Ectodermal cell (in vitro differentiated cells): ENCODE data around the gene SEPTIN5.
"Not testable (repeated sequence)": the region's sequence is repeated elsewhere in the genome, so short reads cannot be mapped to it uniquely, and the experiment has no call there.

Experiments
- H3K27ac ChIP-seq: 2 replicates; pipeline ENCODE4 v1.7.0; 2013; ENCODE audit warnings: mild to moderate bottlenecking, low read depth, low read length; ENCODE audit not compliant: insufficient read depth, poor library complexity, severe bottlenecking
- H3K27me3 ChIP-seq: 2 replicates; pipeline ENCODE4 v1.7.0; 2013; ENCODE audit warnings: mild to moderate bottlenecking, low read length; ENCODE audit not compliant: insufficient read depth, control insufficient read depth, poor library complexity, severe bottlenecking
- H3K36me3 ChIP-seq: one replicate; pipeline ENCODE4 v1.7.0; 2013; ENCODE audit warnings: low read length; ENCODE audit not compliant: control insufficient read depth, insufficient read depth
- H3K4me1 ChIP-seq: one replicate; pipeline ENCODE4 v1.7.0; 2013; ENCODE audit warnings: low read length; ENCODE audit not compliant: control insufficient read depth, insufficient read depth
- H3K4me3 ChIP-seq: 2 replicates; pipeline ENCODE4 v1.7.0; 2013; ENCODE audit warnings: low read depth, low read length, control low read depth; ENCODE audit not compliant: insufficient read depth
- H3K9me3 ChIP-seq: 2 replicates; pipeline ENCODE4 v1.7.0; 2013; ENCODE audit warnings: mild to moderate bottlenecking, low read length, moderate library complexity; ENCODE audit not compliant: control insufficient read depth
- WGBS, 2 experiments: methylation state at CpG; one replicate each; pipeline ENCODE4 v1.1.7; 2013; ENCODE audit warnings: missing lambda C conversion rate in 2 of 2; 5-methylcytosine and 5-hydroxymethylcytosine counted together

SEPTIN5 gene

GRCh38 chr22:19672054-19672776 is 42.1 kb upstream of the SEPTIN5 start:
- Histone ChIP-seq H3K4me1 (no peaks in the 10 kb centered on the region), H3K36me3 (no peaks in the 10 kb centered on the region), H3K27me3 (no peaks in the 10 kb centered on the region), H3K9me3 (no peaks in the 10 kb centered on the region), H3K4me3 (no peak overlapping the region), H3K27ac (no peak overlapping the region)
- 91% methylated on average over 9 of the region's 9 CpGs for WGBS, 2 experiments

DNA sequence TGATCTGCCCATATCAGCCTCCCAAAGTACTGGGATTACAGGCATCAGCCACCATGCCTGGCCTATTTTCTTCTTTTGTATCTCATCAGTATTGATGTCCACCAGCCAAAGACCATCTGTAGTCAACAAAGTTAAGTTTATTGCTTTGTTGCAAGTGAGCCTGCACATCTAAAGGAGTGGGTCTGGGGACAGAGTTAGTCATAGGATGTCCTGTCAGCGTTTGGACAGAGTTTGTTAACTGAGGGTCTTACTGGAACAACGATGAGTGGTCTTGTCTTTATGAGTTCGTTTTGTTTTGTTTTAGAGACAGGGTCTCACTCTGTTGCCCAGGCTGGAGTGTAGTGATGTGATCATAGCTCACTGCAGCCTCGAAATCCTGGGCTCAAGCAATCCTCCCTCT is 40.6 kb upstream of the SEPTIN5 start:
- WGBS, 2 experiments = 92 to 94% methylated on average over 4 of the region's 4 CpGs

GRCh38 chr22:19674129-19674928 is 40.0 kb upstream of the SEPTIN5 start:
- no peak overlapping the region for H3K27ac ChIP-seq
- H3K36me3 ChIP-seq = no peaks in the 10 kb centered on the region
- no peaks in the 10 kb centered on the region for H3K9me3 ChIP-seq
- 90 to 91% methylated on average over 11 of the region's 11 CpGs for WGBS, 2 experiments
- no peak overlapping the region for H3K4me3 ChIP-seq
- peaks cover 4% of the 10 kb centered on the region for H3K4me1 ChIP-seq
- no peaks in the 10 kb centered on the region for H3K27me3 ChIP-seq

More for the DNA sequence above, 40.6 kb upstream of the SEPTIN5 start:
- Histone ChIP-seq H3K9me3 (no peaks in the 10 kb centered on the region), H3K4me1 (no peaks in the 10 kb centered on the region), H3K27ac (no peak overlapping the region), H3K4me3 (no peak overlapping the region), H3K36me3 (no peaks in the 10 kb centered on the region), H3K27me3 (no peaks in the 10 kb centered on the region)

GRCh38 chr22:19674929-19675253 is 39.4 kb upstream of the SEPTIN5 start:
- H3K4me1 ChIP-seq = peaks cover 7% of the 10 kb centered on the region
- H3K36me3 ChIP-seq = no peaks in the 10 kb centered on the region
- no peaks in the 10 kb centered on the region for H3K9me3 ChIP-seq
- H3K27me3 ChIP-seq = no peaks in the 10 kb centered on the region
- H3K4me3 ChIP-seq = no peak overlapping the region
- WGBS, 2 experiments = 91 to 92% methylated on average over 10 of the region's 10 CpGs
- H3K27ac ChIP-seq = no peak overlapping the region

DNA sequence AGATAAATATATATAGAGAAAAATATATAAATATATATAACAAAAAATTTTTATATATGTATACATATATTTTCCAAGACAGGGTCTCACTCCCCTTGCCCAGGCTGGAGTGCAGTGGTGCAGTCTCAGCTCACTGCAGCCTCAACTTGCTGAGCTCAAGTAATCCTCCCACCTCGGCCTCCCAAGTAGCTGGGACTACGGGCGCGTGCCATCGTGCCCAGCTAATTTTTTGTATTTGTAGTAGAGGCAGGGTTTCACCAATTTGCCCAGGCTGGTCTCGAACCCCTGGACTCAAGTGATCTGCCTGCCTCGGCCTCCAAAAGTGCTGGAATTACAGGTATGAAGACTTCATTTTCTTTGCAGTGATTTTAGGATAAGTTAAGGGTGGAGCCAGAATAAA is 38.9 kb upstream of the SEPTIN5 start:
- H3K27ac ChIP-seq = no peak overlapping the region
- H3K4me1 ChIP-seq = peaks cover 7% of the 10 kb centered on the region
- WGBS, 2 experiments = 86 to 94% methylated on average over 7 of the region's 7 CpGs
- H3K27me3 ChIP-seq = no peaks in the 10 kb centered on the region
- H3K9me3 ChIP-seq = no peaks in the 10 kb centered on the region
- no peak overlapping the region for H3K4me3 ChIP-seq
- H3K36me3 ChIP-seq = no peaks in the 10 kb centered on the region

- WGBS, 2 experiments = 91 to 94% methylated on average over 1 of the region's 1 CpG
- H3K27ac ChIP-seq, H3K9me3 ChIP-seq, H3K4me3 ChIP-seq, H3K4me1 ChIP-seq, H3K36me3 ChIP-seq, H3K27me3 ChIP-seq: not testable (repeated sequence)
Observed at GRCh38 chr22:19676437-19676836, 37.9 kb upstream of the SEPTIN5 start.

DNA sequence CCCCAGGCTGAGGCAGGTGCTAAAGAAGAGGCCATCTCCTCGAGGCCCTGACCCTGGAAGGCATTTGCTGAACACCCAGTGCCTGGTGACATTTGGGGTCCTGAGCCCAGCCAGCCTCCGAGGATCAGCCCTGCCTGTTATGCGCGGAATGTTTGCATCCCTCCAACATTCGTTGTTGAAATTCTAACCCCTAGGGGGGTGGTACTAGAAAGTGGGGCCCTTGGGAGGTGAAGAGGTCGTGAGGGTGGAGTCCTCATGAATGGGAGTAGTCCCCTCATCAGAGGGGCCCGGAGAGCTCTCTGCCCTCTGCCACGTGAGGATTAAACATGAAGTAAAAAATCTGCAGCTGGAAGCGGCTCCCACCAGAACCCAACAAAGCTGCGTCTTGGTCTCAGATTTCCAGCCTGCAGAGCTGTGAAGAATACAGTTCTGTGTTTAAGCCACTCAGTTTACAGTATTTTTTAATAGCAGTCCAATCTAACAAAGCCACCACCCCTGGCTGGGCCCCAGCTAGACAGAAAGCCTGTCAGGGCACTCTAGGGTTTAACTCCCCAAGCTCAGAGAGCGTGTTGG is 35.3 kb upstream of the SEPTIN5 start:
- H3K4me3 ChIP-seq = no peak overlapping the region
- peaks cover 7% of the 10 kb centered on the region for H3K4me1 ChIP-seq
- H3K9me3 ChIP-seq = no peaks in the 10 kb centered on the region
- 71 to 83% methylated on average over 11 of the region's 11 CpGs for WGBS, 2 experiments
- H3K27me3 ChIP-seq = no peaks in the 10 kb centered on the region
- H3K27ac ChIP-seq = no peak overlapping the region
- H3K36me3 ChIP-seq = no peaks in the 10 kb centered on the region

GRCh38 chr22:19679522-19680101 is 34.7 kb upstream of the SEPTIN5 start:
- Histone ChIP-seq H3K4me3 (no peak overlapping the region), H3K27me3 (no peaks in the 10 kb centered on the region), H3K27ac (no peak overlapping the region), H3K36me3 (no peaks in the 10 kb centered on the region), H3K4me1 (peaks cover 7% of the 10 kb centered on the region), H3K9me3 (no peaks in the 10 kb centered on the region)
- WGBS, 2 experiments = 47 to 51% methylated on average over 14 of the region's 14 CpGs

DNA sequence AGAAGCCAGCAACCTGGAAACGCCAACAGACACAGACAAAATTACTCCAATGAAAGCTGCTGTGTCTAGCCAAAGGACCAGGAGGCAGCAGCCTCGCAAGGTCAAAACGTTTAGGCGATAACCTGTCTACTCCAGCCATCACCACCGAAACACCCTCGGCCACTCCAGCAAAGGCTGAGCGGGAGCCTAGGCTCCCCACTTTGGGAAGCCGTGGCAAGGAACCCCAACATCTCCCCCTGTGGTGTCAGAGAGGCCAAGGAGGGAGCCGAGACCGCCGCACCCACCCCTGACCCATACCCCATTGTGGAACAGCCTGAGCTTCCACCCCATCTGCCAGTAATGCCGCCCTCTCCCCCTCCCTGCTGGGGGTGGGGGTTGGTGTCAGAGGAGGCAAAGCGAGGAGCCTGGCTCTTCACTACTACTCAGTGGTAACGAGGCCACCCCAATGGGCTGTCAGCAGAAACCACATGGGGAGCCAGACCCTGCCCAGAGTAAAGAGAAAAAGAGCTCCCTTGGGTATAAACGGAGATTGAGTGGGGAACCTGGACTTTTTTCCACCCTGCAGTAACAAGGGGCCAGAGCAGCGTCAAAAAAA is 33.9 kb upstream of the SEPTIN5 start:
- 95 to 96% methylated on average over 15 to 16 of the region's 16 CpGs for WGBS, 2 experiments
- Histone ChIP-seq H3K4me3 (no peak overlapping the region), H3K27ac (no peak overlapping the region), H3K36me3 (no peaks in the 10 kb centered on the region), H3K27me3 (no peaks in the 10 kb centered on the region), H3K9me3 (no peaks in the 10 kb centered on the region), H3K4me1 (peaks cover 7% of the 10 kb centered on the region)
